Heart right ventricle (tissue), 16 donors: ENCODE data around the gene C10orf71. TPM values are rescaled to one million over a fixed set of nuclear protein-coding genes. Genes with fewer than 3 reads are reported as not detected.

Source experiments
- ATAC-seq, 8 donors: fragments of 200-7000 bp; cut with Tn5 transposase; one replicate each; pipeline ENCODE4 v1.9.1; 2020; ENCODE audit warnings: mild to moderate bottlenecking in 8 of 8, moderate library complexity in 8 of 8, moderate number of reproducible peaks in 1 of 8
- DNase-seq, 2 donors: peaks; one replicate each; pipeline ENCODE4 v3.0.0-alpha.2; 2020
- H3K27ac ChIP-seq, 10 donors: fragments of 200-600 bp; sonication (generic) in 2 of 10; one replicate each; pipeline versions ENCODE4 v1.5.0 to v1.8.0; 2020 to 2022; ENCODE audit warnings: mild to moderate bottlenecking in 3 of 10
- H3K27me3 ChIP-seq, 7 donors: fragments of 200-600 bp; one replicate each; pipeline ENCODE4 v1.8.0; 2021 to 2022; ENCODE audit warnings: mild to moderate bottlenecking in 2 of 7
- H3K36me3 ChIP-seq, 9 donors: fragments of 200-600 bp; sonication (generic) in 1 of 9; one replicate each; pipeline versions ENCODE4 v1.5.0 to v1.8.0; 2020 to 2022; ENCODE audit warnings: mild to moderate bottlenecking in 2 of 9
- H3K4me1 ChIP-seq, 9 donors: fragments of 200-600 bp; sonication (generic) in 1 of 9; one replicate each; pipeline versions ENCODE4 v1.5.0 to v1.8.0; 2020 to 2022; ENCODE audit warnings: mild to moderate bottlenecking in 4 of 9
- H3K4me3 ChIP-seq, 10 donors: fragments of 200-600 bp; sonication (generic) in 2 of 10; one replicate each; pipeline versions ENCODE4 v1.5.0 to v1.8.0; 2020 to 2022; ENCODE audit warnings: mild to moderate bottlenecking in 7 of 10, moderate library complexity in 2 of 10
- H3K9me3 ChIP-seq, 11 donors: fragments of 200-600 bp in 10 of 11; sonication (generic) in 2 of 11; one replicate each; pipeline versions ENCODE4 v1.5.0 to v1.8.0; 2013 to 2022; ENCODE audit warnings: mild to moderate bottlenecking in 2 of 11, control low read depth in 1 of 11, moderate library complexity in 1 of 11
- WGBS, 2 donors: extraction: QIAGEN DNeasy Blood & Tissue Kit; methylation state at CpG; one replicate each; pipeline ENCODE4 v1.1.7; 2013; ENCODE audit warnings: inconsistent platforms in 1 of 2; 5-methylcytosine and 5-hydroxymethylcytosine counted together
- intact Hi-C, 10 donors: fragments of 100-400 bp; cut with DNase I; formaldehyde crosslinking; loops; one replicate each; pipeline versions ENCODE4 v1.11.1 to v1.14.2; 2022
- polyA plus RNA-seq, 2 donors: library from polyadenylated mRNA; stranded (reverse); fragments of 200-250 nt; gene quantifications; one replicate each; pipeline ENCODE4 v1.2.3, GENCODE V29; 2013
- total RNA-seq, 10 donors: library from RNA; stranded (reverse); fragmentation: NEBNext Ultra II Directional in 3 of 10; extraction: Animal tissue kit (Norgen Biotek cat#: 25700) in 3 of 10; gene quantifications; one replicate each; pipeline versions ENCODE4 v1.2.1 to v1.2.4, GENCODE V29; 2021 to 2023
- TF ChIP-seq, protein P1 (sequence below), 9 donors: fragments of 200-600 bp; sonication (generic) in 2 of 9; IDR thresholded peaks; one replicate each; pipeline versions ENCODE4 v1.5.0 to v1.8.0; 2021 to 2022; ENCODE audit warnings: antibody characterized with exemption in 9 of 9, mild to moderate bottlenecking in 5 of 9, moderate library complexity in 1 of 9
- donor health status: Arrhythmogenic right ventricular cardiomyopathy.
- donor health status: ischemic (EF 13 %, LVEDD 7.1; RV severe dilation, severe dysfunction).
- donor health status: healthy with polysubstance abuse.
- donor health status: DM: no; HTN: yes; CAD: no.
- donor health status: DM: no; HTN: no; CAD: no.
- donor health status: ischemic (EF 25% LVEDD 6.9; RV normal size, moderate dysfunction).
- donor health status: ischemic (EF 25% LVEDD 5.7; RV mildly dilated, moderate dysfunction).
- donor health status: healthy.
- donor health status: DM: yes; HTN: yes; CAD: no.
- donor health status: Ischemic cardiomyopathy.
- donor health status: ischemic (EF 35%, LVEDD 5.7; RV mildly dilated, moderate dysfunction).
- donor health status: nonischemic (EF 11% LVEDD 7.7; RV severe dilation, severe dysfunction).
- donor health status: DM: yes; HTN: yes; CAD: no.
- donor health status: PGD.
- donor health status: ischemic (EF 29% LVEDD 5.4; RV normal size, mild dysfunction).
- donor health status: nonischemic (EF 23%, LVEDD 6.1; RV moderate dilation, normal function).

The C10orf71 gene
- total and polyA plus RNA-seq, 12 donors = 3.6 to 225 (median 149) TPM

DNA sequence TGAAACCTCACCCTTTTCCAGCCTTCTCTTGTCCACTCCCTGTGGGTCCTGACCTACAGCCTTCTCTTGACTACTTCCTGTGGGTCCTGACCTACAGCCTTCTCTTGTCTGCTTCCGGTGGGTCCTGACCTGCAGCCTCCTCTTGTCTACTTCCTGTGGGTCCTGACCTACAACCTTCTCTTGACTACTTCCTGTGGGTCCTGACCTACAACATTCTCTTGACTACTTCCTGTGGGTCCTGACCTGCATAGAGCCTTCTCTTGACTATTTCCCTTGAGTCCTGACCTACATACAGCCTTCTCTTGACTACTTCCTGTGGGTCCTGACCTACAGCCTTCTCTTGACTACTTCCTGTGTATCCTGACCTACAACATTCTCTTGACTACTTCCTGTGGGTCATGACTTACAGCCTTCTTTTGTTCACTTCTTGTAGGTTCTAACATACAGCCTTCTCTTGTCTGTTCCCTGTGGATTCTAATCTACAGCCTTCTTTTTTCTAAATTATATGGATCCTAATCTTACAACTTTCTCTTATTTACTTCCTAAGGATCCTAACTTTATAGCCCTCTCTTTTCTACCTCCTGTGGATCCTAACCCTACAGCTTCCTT, 36.5 kb downstream of the C10orf71 start:
- TF ChIP-seq, protein P1, sequence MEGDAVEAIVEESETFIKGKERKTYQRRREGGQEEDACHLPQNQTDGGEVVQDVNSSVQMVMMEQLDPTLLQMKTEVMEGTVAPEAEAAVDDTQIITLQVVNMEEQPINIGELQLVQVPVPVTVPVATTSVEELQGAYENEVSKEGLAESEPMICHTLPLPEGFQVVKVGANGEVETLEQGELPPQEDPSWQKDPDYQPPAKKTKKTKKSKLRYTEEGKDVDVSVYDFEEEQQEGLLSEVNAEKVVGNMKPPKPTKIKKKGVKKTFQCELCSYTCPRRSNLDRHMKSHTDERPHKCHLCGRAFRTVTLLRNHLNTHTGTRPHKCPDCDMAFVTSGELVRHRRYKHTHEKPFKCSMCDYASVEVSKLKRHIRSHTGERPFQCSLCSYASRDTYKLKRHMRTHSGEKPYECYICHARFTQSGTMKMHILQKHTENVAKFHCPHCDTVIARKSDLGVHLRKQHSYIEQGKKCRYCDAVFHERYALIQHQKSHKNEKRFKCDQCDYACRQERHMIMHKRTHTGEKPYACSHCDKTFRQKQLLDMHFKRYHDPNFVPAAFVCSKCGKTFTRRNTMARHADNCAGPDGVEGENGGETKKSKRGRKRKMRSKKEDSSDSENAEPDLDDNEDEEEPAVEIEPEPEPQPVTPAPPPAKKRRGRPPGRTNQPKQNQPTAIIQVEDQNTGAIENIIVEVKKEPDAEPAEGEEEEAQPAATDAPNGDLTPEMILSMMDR (IDR thresholded peaks at IDR 0.05) = no peak
- no peaks in the 10 kb centered on the region for H3K4me1 ChIP-seq
- intact Hi-C loops = no loop called here
- peaks cover 0 to 3% (median 0%) of the 10 kb centered on the region in 11 donors for H3K9me3 ChIP-seq
- WGBS, 2 donors = 45 to 82% methylated on average over 1 of the region's 1 CpG
- H3K27me3 ChIP-seq = no peaks in the 10 kb centered on the region
- H3K36me3 ChIP-seq = no peaks in the 10 kb centered on the region
- no peak overlapping the region for H3K27ac ChIP-seq
- ATAC-seq (no peak), DNase-seq (no peak)
- no peak overlapping the region for H3K4me3 ChIP-seq

DNA sequence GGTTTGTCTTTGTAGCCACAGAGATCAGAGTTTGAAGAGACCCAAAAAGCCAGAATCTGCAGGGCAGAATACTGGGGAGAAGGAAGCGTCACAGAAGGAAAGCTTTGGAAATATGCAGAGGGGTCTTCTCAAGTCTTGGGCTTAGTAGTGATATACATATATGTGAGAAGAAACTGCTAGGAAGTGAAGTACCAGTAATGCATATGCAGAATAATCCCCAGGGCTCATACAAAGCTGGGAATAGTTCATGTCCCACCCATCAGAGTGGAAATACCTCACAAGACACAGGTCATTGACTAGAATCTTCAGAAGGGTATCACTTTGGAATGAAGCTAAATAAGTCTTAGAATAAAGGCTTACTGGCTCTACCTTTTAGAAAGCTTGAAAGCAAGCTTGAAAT, 39.6 kb downstream of the C10orf71 start:
- Histone ChIP-seq H3K27me3 (no peaks in the 10 kb centered on the region), H3K36me3 (no peaks in the 10 kb centered on the region), H3K9me3 (peaks cover 0 to 3% (median 0%) of the 10 kb centered on the region in 11 donors), H3K4me1 (no peaks in the 10 kb centered on the region), H3K4me3 (no peak overlapping the region), H3K27ac (no peak overlapping the region)
- intact Hi-C loops = no loop called here
- TF ChIP-seq, protein P1 (IDR thresholded peaks at IDR 0.05) = no peak
- DNase-seq (no peak), ATAC-seq (no peak)
- 86 to 92% methylated on average over 1 of the region's 1 CpG for WGBS, 2 donors

DNA sequence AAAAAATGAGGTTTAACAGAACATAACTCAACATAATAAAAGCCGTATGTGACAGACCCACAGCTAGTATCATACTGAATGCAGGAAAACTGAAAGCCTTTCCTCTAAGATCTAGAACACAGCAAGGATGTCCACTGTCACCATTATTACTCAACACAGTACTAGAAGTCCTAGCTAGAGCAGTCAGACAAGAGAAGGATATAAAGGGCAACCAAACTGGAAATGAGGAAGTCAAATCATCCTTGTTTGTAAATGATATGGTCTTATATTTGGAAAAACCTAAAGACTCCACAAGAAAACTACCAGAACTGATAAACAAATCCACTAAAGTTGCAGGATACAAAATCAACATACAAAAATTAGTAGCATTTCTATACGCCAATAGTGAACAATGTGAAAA, 45.9 kb downstream of the C10orf71 start:
- Histone ChIP-seq H3K9me3 (peaks cover 0 to 5% (median 0%) of the 10 kb centered on the region in 11 donors), H3K36me3 (no peaks in the 10 kb centered on the region), H3K27ac (no peak overlapping the region), H3K27me3 (no peaks in the 10 kb centered on the region), H3K4me3 (no peak overlapping the region), H3K4me1 (no peaks in the 10 kb centered on the region)
- WGBS, 2 donors = 72 to 94% methylated on average over 2 of the region's 2 CpGs
- TF ChIP-seq, protein P1 (IDR thresholded peaks at IDR 0.05) = no peak
- DNase-seq (no peak), ATAC-seq (no peak)
- intact Hi-C loops = no loop called here

DNA sequence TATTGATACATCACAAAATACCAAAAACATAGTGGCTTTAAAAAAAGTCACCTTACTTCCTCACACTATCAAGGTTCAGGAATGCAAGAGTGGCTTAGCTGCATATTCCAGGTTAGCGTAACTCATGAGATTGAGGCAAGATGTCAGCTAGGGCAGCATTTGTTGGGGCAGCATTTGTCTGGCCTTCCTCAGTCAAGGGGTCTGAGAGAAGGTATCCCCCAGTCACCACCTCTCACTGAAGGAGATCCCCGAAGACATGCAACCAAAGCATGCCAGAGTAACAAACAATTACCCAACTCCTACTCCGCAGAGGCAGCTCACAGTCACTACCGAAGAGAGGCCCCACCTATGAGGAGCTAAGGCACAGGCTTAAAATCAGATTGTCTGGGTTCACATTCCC, 48.4 kb downstream of the C10orf71 start:
- 92 to 93% methylated on average over 4 of the region's 4 CpGs for WGBS, 2 donors
- peaks cover 0 to 13% (median 0%) of the 10 kb centered on the region in 11 donors for H3K9me3 ChIP-seq
- intact Hi-C loops = no loop called here
- H3K27me3 ChIP-seq = no peaks in the 10 kb centered on the region
- no peak overlapping the region for H3K4me3 ChIP-seq
- no peaks in the 10 kb centered on the region for H3K36me3 ChIP-seq
- no peak overlapping the region for H3K27ac ChIP-seq
- H3K4me1 ChIP-seq = no peaks in the 10 kb centered on the region
- DNase-seq (no peak), ATAC-seq (no peak)
- TF ChIP-seq, protein P1 (IDR thresholded peaks at IDR 0.05) = no peak
